Liver (tissue), 9 donors: ENCODE results near the gene C16orf78. TPM values are rescaled to one million over a fixed set of nuclear protein-coding genes. Genes with fewer than 3 reads are reported as not detected.

Source experiments
- DNase-seq: peaks from one replicate; pipeline ENCODE4 v3.0.0-alpha.2; 2017; ENCODE audit warnings: low spot score
- H3K27ac ChIP-seq, 2 donors: one replicate each; pipeline ENCODE4 v1.7.0; 2013; ENCODE audit warnings: inconsistent platforms in 2 of 2, low read length in 2 of 2, control low read depth in 1 of 2, low read depth in 1 of 2, mild to moderate bottlenecking in 1 of 2
- H3K27me3 ChIP-seq, 4 donors: one replicate each; pipeline versions ENCODE4 v1.6.1 to v1.7.0; 2013; ENCODE audit warnings: low read length in 3 of 4, inconsistent platforms in 1 of 4, mild to moderate bottlenecking in 1 of 4, moderate library complexity in 1 of 4; ENCODE audit not compliant: control insufficient read depth in 4 of 4, insufficient read depth in 4 of 4
- H3K36me3 ChIP-seq, 4 donors: one replicate each; pipeline versions ENCODE4 v1.6.1 to v1.7.0; 2013; ENCODE audit warnings: low read length in 3 of 4, mild to moderate bottlenecking in 3 of 4, low read depth in 1 of 4, moderate library complexity in 1 of 4; ENCODE audit not compliant: control insufficient read depth in 4 of 4, insufficient read depth in 3 of 4
- H3K4me1 ChIP-seq, 4 donors: one replicate each; pipeline versions ENCODE4 v1.6.1 to v1.7.0; 2013; ENCODE audit warnings: low read length in 3 of 4, mild to moderate bottlenecking in 3 of 4, moderate library complexity in 1 of 4; ENCODE audit not compliant: control insufficient read depth in 4 of 4, insufficient read depth in 4 of 4
- H3K4me3 ChIP-seq, 3 donors: one replicate each; pipeline versions ENCODE4 v1.6.1 to v1.7.0; 2013; ENCODE audit warnings: low read length in 3 of 3, control low read depth in 1 of 3, low read depth in 1 of 3, mild to moderate bottlenecking in 1 of 3
- H3K9ac ChIP-seq, 2 donors: one replicate each; pipeline ENCODE4 v1.7.0; 2013; ENCODE audit warnings: low read length in 2 of 2, mild to moderate bottlenecking in 2 of 2, moderate library complexity in 2 of 2, control low read depth in 1 of 2, low read depth in 1 of 2
- H3K9me3 ChIP-seq, 4 donors: one replicate each; pipeline versions ENCODE4 v1.6.1 to v1.7.0; 2013; ENCODE audit warnings: low read length in 3 of 4; ENCODE audit not compliant: control insufficient read depth in 4 of 4
- EGR1 ChIP-seq, 2 donors: IDR thresholded peaks; 2 replicates each; pipeline ENCODE4 v1.6.1; 2016 to 2018; ENCODE audit warnings: antibody characterized with exemption in 2 of 2, low read depth in 2 of 2
- FOXA1 ChIP-seq: IDR thresholded peaks from 2 replicates; pipeline ENCODE4 v1.6.1; 2016; ENCODE audit warnings: antibody characterized with exemption
- FOXA2 ChIP-seq: IDR thresholded peaks from 2 replicates; pipeline ENCODE4 v1.6.1; 2016; ENCODE audit warnings: antibody characterized with exemption
- GABPA ChIP-seq, 2 donors: IDR thresholded peaks in 1 of 2; conservative IDR thresholded peaks in 1 of 2; 2 replicates each; pipeline ENCODE4 v1.6.1; 2016; ENCODE audit warnings: antibody characterized with exemption in 2 of 2, mild to moderate bottlenecking in 1 of 2, moderate library complexity in 1 of 2
- HNF4A ChIP-seq, 2 donors: conservative IDR thresholded peaks; 2 replicates each; pipeline ENCODE4 v1.6.1; 2016; ENCODE audit warnings: antibody characterized with exemption in 2 of 2, mild to moderate bottlenecking in 2 of 2
- HNF4G ChIP-seq: IDR thresholded peaks from 2 replicates; pipeline ENCODE4 v1.6.1; 2016; ENCODE audit warnings: antibody characterized with exemption
- NR2F2 ChIP-seq: IDR thresholded peaks from 2 replicates; pipeline ENCODE4 v1.6.1; 2016; ENCODE audit warnings: antibody characterized with exemption
- RAD21 ChIP-seq, 2 donors: IDR thresholded peaks; 2 replicates each; pipeline ENCODE4 v1.6.1; 2016; ENCODE audit warnings: antibody characterized with exemption in 2 of 2, mild to moderate bottlenecking in 2 of 2
- RXRA ChIP-seq, 2 donors: IDR thresholded peaks; 2 replicates each; pipeline ENCODE4 v1.6.1; 2017 to 2018; ENCODE audit warnings: antibody characterized with exemption in 2 of 2, mild to moderate bottlenecking in 1 of 2
- SP1 ChIP-seq: IDR thresholded peaks from 2 replicates; pipeline ENCODE4 v1.6.1; 2018; ENCODE audit warnings: antibody characterized with exemption, mild to moderate bottlenecking
- TAF1 ChIP-seq: conservative IDR thresholded peaks from 2 replicates; pipeline ENCODE4 v1.6.1; 2016; ENCODE audit warnings: antibody characterized with exemption, mild to moderate bottlenecking
- YY1 ChIP-seq: IDR thresholded peaks from 2 replicates; pipeline ENCODE4 v1.6.1; 2016; ENCODE audit warnings: antibody characterized with exemption, mild to moderate bottlenecking
- WGBS: extraction: QIAGEN DNeasy Blood & Tissue Kit; methylation state at CpG from one replicate; pipeline ENCODE4 v1.1.7; 2013; 5-methylcytosine and 5-hydroxymethylcytosine counted together
- polyA plus RNA-seq, 2 donors: library from polyadenylated mRNA; stranded (reverse) in 1 of 2; unstranded in 1 of 2; fragments of 200-250 nt in 1 of 2; fragments of >200 nt in 1 of 2; fragmentation: Nextera tagmentation in 1 of 2; extraction: Ambion mirVana in 1 of 2; gene quantifications; one replicate each; pipeline versions ENCODE4 v1.2.1 to v1.2.3, GENCODE V29; 2013 to 2015
- total RNA-seq, 2 donors: library from RNA; depleted of rRNA; stranded (reverse); fragments of >200 nt; gene quantifications; one replicate each; pipeline ENCODE4 v1.2.3, GENCODE V29; 2014
- TF ChIP-seq, protein P1 (sequence below): IDR thresholded peaks from 2 replicates; pipeline ENCODE4 v1.6.1; 2016; ENCODE audit warnings: antibody characterized with exemption
- TF ChIP-seq, protein P2 (sequence below): fragments of 150-350 bp; IDR thresholded peaks from 2 replicates; pipeline ENCODE4 v1.5.1; 2017; ENCODE audit warnings: improper control_type of control experiment, low read depth, low read length; ENCODE audit not compliant: missing input control
- TF ChIP-seq, protein P3 (sequence below): IDR thresholded peaks from 2 replicates; pipeline ENCODE4 v1.6.1; 2016; ENCODE audit warnings: antibody characterized with exemption, mild to moderate bottlenecking
- TF ChIP-seq, protein P4 (sequence below): IDR thresholded peaks from 2 replicates; pipeline ENCODE4 v1.6.1; 2016; ENCODE audit warnings: antibody characterized with exemption
- TF ChIP-seq, protein P5 (sequence below): IDR thresholded peaks from 2 replicates; pipeline ENCODE4 v1.6.1; 2016; ENCODE audit warnings: antibody characterized with exemption
- donor health status: healthy.
- donor health status: healthy.
- donor health status: healthy.
- donor health status: healthy.
- donor health status: healthy.

Gene C16orf78
- total and polyA plus RNA-seq, 4 donors, result not detected

DNA sequence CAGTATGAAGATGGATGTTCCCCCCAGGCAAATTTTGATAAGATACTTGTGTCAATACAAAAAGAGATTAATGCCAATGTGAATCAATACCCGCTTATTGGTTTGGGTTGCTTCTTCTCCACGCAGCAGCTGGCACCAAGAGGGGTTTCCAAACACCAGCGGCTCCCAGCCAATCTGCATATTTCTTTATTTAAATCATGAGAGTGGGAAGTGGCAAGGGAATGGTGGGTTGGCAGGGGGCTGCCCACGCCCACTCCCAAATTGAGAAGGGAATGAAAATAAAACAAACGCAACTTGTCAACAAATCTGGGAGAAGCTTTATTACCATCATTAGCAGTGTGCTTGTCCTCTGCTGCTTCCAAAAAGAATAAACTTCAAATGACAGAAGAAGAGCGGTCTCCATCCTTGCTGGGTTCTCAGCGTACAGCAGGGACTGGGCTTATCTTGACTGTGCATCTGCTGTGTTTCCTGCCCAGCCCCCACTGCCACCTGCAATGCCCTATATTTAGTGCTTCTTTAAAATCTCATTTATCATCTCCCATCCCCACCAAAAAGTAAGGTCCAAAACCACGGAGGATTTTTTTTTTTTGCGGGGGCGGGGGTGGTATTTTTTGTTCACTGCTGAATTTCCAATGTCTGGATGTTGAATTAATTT lies 34.9 kb upstream of the C16orf78 start:
- H3K27me3 ChIP-seq, result no peaks in the 10 kb centered on the region
- TF ChIP-seq FOXA2 (no peak), RXRA (IDR thresholded peaks at IDR 0.05) (no peak), YY1 (no peak), NR2F2 (no peak), RAD21 (IDR thresholded peaks at IDR 0.05) (no peak), HNF4A (conservative IDR thresholded peaks at IDR 0.05) (no peak), EGR1 (IDR thresholded peaks at IDR 0.05; ENCODE audit: low read depth in 2 of 2) (no peak), FOXA1 (no peak), TAF1 (no peak), HNF4G (no peak), SP1 (no peak)
- TF ChIP-seq, protein P1, sequence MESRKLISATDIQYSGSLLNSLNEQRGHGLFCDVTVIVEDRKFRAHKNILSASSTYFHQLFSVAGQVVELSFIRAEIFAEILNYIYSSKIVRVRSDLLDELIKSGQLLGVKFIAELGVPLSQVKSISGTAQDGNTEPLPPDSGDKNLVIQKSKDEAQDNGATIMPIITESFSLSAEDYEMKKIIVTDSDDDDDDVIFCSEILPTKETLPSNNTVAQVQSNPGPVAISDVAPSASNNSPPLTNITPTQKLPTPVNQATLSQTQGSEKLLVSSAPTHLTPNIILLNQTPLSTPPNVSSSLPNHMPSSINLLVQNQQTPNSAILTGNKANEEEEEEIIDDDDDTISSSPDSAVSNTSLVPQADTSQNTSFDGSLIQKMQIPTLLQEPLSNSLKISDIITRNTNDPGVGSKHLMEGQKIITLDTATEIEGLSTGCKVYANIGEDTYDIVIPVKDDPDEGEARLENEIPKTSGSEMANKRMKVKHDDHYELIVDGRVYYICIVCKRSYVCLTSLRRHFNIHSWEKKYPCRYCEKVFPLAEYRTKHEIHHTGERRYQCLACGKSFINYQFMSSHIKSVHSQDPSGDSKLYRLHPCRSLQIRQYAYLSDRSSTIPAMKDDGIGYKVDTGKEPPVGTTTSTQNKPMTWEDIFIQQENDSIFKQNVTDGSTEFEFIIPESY, result no peak
- TF ChIP-seq, protein P2, sequence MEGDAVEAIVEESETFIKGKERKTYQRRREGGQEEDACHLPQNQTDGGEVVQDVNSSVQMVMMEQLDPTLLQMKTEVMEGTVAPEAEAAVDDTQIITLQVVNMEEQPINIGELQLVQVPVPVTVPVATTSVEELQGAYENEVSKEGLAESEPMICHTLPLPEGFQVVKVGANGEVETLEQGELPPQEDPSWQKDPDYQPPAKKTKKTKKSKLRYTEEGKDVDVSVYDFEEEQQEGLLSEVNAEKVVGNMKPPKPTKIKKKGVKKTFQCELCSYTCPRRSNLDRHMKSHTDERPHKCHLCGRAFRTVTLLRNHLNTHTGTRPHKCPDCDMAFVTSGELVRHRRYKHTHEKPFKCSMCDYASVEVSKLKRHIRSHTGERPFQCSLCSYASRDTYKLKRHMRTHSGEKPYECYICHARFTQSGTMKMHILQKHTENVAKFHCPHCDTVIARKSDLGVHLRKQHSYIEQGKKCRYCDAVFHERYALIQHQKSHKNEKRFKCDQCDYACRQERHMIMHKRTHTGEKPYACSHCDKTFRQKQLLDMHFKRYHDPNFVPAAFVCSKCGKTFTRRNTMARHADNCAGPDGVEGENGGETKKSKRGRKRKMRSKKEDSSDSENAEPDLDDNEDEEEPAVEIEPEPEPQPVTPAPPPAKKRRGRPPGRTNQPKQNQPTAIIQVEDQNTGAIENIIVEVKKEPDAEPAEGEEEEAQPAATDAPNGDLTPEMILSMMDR, result no peak
- TF ChIP-seq, protein P3, sequence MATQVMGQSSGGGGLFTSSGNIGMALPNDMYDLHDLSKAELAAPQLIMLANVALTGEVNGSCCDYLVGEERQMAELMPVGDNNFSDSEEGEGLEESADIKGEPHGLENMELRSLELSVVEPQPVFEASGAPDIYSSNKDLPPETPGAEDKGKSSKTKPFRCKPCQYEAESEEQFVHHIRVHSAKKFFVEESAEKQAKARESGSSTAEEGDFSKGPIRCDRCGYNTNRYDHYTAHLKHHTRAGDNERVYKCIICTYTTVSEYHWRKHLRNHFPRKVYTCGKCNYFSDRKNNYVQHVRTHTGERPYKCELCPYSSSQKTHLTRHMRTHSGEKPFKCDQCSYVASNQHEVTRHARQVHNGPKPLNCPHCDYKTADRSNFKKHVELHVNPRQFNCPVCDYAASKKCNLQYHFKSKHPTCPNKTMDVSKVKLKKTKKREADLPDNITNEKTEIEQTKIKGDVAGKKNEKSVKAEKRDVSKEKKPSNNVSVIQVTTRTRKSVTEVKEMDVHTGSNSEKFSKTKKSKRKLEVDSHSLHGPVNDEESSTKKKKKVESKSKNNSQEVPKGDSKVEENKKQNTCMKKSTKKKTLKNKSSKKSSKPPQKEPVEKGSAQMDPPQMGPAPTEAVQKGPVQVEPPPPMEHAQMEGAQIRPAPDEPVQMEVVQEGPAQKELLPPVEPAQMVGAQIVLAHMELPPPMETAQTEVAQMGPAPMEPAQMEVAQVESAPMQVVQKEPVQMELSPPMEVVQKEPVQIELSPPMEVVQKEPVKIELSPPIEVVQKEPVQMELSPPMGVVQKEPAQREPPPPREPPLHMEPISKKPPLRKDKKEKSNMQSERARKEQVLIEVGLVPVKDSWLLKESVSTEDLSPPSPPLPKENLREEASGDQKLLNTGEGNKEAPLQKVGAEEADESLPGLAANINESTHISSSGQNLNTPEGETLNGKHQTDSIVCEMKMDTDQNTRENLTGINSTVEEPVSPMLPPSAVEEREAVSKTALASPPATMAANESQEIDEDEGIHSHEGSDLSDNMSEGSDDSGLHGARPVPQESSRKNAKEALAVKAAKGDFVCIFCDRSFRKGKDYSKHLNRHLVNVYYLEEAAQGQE, result no peak
- TF ChIP-seq, protein P4, sequence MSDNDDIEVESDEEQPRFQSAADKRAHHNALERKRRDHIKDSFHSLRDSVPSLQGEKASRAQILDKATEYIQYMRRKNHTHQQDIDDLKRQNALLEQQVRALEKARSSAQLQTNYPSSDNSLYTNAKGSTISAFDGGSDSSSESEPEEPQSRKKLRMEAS, result no peak
- TF ChIP-seq, protein P5, sequence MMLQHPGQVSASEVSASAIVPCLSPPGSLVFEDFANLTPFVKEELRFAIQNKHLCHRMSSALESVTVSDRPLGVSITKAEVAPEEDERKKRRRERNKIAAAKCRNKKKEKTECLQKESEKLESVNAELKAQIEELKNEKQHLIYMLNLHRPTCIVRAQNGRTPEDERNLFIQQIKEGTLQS, result no peak
- H3K4me1 ChIP-seq, result no peaks in the 10 kb centered on the region
- no peak overlapping the region for H3K9ac ChIP-seq
- no peak overlapping the region for H3K27ac ChIP-seq
- H3K9me3 ChIP-seq, result no peaks in the 10 kb centered on the region
- H3K36me3 ChIP-seq, result no peaks in the 10 kb centered on the region
- H3K4me3 ChIP-seq, result no peak overlapping the region
- 64% methylated on average over 10 of the region's 10 CpGs for WGBS
- DNase-seq, result no peak

DNA sequence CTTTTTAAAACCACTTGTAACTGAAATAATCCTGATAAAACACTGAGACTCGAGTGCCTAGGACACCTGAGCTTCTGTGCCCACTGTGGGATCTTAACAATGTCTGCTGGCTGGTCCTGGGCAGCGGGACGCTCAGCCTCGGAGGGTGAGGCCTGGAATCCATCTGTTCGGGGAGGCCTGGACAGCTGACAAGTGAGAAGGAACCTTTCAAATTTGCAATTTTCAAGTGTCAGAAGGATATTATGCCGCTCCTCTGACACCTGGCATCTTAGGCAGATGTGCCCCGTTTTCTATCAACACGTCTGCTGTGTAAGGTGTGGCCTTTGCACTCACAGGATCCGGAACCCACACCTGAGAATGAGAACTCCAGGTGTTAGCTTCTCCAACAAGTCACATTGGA lies 33.1 kb upstream of the C16orf78 start:
- H3K4me1 ChIP-seq, result no peaks in the 10 kb centered on the region
- no peak overlapping the region for H3K4me3 ChIP-seq
- WGBS, result 80% methylated on average over 9 of the region's 9 CpGs
- no peak overlapping the region for H3K27ac ChIP-seq
- no peaks in the 10 kb centered on the region for H3K9me3 ChIP-seq
- H3K36me3 ChIP-seq, result no peaks in the 10 kb centered on the region
- peak; percentile 13 for DNase-seq
- H3K27me3 ChIP-seq, result no peaks in the 10 kb centered on the region
- H3K9ac ChIP-seq, result no peak overlapping the region
- TF ChIP-seq EGR1 (IDR thresholded peaks at IDR 0.05; ENCODE audit: low read depth in 2 of 2) (no peak), SP1 (no peak), HNF4G (no peak), TAF1 (no peak), GABPA (IDR thresholded peaks at IDR 0.05 in 1 of 2, conservative IDR thresholded peaks at IDR 0.05 in 1 of 2) (no peak), HNF4A (conservative IDR thresholded peaks at IDR 0.05) (no peak), RXRA (IDR thresholded peaks at IDR 0.05) (no peak), RAD21 (IDR thresholded peaks at IDR 0.05) (no peak), YY1 (no peak), FOXA2 (no peak), NR2F2 (no peak)
- TF ChIP-seq, protein P3, result no peak
- TF ChIP-seq, protein P4, result no peak
